PFSK-1 (cell line): ENCODE data around the gene MCFD2.

Source experiments
- POLR2AphosphoS5 ChIP-seq: IDR thresholded peaks from 2 replicates; pipeline ENCODE4 v1.6.1; 2012; ENCODE audit warnings: low read depth, mild to moderate bottlenecking, control low read depth, low read length, moderate library complexity
- SIN3A ChIP-seq: IDR thresholded peaks from 2 replicates; pipeline ENCODE4 v1.6.1; 2012; ENCODE audit warnings: mild to moderate bottlenecking, low read length, moderate library complexity, borderline replicate concordance; ENCODE audit not compliant: insufficient read depth

DNA sequence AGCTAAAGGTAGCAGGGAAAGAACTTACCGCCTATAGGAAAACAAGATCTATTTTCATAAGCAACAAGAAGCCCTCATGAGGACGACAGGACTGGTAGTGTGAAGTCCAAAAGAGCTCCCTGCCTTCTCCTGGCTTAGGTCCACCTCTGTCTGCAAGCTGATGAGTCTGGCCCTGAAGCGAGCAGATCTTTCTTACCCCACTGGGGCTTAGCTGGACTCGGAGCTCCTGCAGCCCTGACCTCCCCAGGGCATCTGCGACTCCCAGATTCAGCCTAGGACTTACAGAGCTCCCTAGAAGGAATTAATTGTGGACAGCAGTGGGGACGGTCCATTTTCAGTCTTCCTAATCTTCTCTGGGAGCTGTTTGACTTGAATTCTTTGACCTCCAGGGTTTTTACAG, 53.7 kb downstream of the MCFD2 start:
- TF ChIP-seq POLR2AphosphoS5 (no peak), SIN3A (no peak)
